GM12801 (cell line): ENCODE data around the gene TTC24.

Experiments
- CTCF ChIP-seq: IDR thresholded peaks from one replicate; pipeline ENCODE4 v1.5.1; 2011; ENCODE audit warnings: control low read depth; ENCODE audit not compliant: insufficient read length; ENCODE audit errors: extremely low read depth

The TTC24 gene

GRCh38 chr1:156591181-156591431 is 11.6 kb downstream of the TTC24 start:
- no peak for TF ChIP-seq CTCF

GRCh38 chr1:156591432-156592157 is 12.1 kb downstream of the TTC24 start, which contains the start of gene NAXE:
Gene NAXE, plus strand, starts transcription at chr1:156591776. Its CDS starts 29 bp downstream, at chr1:156591805.
- no peak for TF ChIP-seq CTCF

- no peak for TF ChIP-seq CTCF
Measured at GRCh38 chr1:156592158-156592909, 12.8 kb downstream of the TTC24 start.

DNA sequence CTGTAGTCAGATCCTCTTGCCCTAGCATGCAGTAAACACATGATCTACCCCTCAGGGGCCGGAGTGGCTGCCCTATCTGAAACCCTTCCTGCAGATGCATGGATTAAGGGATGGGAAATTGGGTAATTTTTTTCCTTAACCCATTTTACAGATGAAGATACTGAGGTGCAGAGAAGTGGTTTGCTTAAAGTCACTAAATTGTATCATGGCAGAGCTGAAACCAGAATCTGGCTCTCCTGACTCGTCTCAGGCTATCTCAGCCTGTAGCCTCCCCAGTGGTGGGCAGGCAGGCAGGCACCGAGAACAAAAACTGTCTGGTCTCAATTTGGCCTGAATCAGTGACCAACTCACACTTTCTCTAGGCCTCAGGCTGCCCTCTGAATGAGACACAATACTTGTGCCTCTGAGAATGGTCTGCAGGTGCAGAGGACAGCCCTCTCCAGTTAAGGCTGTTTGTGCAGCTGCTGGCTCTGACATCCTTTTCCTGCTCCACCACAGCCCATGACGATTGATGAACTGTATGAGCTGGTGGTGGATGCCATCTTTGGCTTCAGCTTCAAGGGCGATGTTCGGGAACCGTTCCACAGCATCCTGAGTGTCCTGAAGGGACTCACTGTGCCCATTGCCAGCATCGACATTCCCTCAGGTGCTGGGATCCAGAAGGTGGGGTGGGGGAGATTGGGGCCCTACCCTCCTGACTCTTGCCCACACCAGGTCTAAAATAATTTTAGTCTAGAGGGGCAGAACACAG is 13.6 kb downstream of the TTC24 start:
- no peak for TF ChIP-seq CTCF

DNA sequence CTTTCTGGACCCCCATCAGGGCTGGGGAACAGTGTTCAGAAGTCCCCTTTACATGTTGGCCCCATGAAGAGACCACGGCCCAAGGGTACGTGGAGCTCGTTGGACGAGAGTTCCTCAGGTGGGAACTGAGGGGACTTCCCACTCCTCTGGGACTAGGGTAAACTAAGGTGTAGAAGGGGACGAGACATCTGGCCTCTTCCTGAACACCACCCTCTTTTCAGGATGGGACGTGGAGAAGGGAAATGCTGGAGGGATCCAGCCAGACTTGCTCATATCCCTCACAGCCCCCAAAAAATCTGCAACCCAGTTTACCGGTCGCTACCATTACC is 14.1 kb downstream of the TTC24 start:
- no peak for TF ChIP-seq CTCF

GRCh38 chr1:156594190-156594589 is 14.7 kb downstream of the TTC24 start:
- TF ChIP-seq CTCF: no peak

- TF ChIP-seq CTCF: no peak
Measured at GRCh38 chr1:156595016-156595415, 15.5 kb downstream of the TTC24 start.
